Activated T-cell treated with anti-CD3 and anti-CD28 coated beads, Interleukin-2, amount 50 U/mL, for 48 hours (primary cell): ENCODE data around the gene SCN8A.
"Not testable (repeated sequence)": the region's sequence is repeated elsewhere in the genome, so short reads cannot be mapped to it uniquely, and the experiment has no call there.

Experiments used
- DNase-seq, 2 experiments: peaks; one replicate each; pipeline ENCODE4 v3.0.0-alpha.2; 2020

The SCN8A gene

GRCh38 chr12:51591016-51591901 lies at the start of gene SCN8A:
SCN8A (plus strand) TSS chr12:51591233; CDS start chr12:51662818, 71,585 bp downstream.
- DNase-seq, result peak; percentile 55 to 65

GRCh38 chr12:51546097-51546496 lies 44.9 kb upstream of the SCN8A start:
- no peak for DNase-seq

- no peak for DNase-seq
Measured at GRCh38 chr12:51547606-51548005, 43.4 kb upstream of the SCN8A start.

- no peak for DNase-seq
Measured at GRCh38 chr12:51548241-51548640, 42.8 kb upstream of the SCN8A start.

GRCh38 chr12:51549637-51550036 lies 41.4 kb upstream of the SCN8A start:
- no peak for DNase-seq

GRCh38 chr12:51568271-51569032 lies 22.6 kb upstream of the SCN8A start:
- not testable (repeated sequence) for DNase-seq

- no peak for DNase-seq
Measured at GRCh38 chr12:51579321-51579850, 11.6 kb upstream of the SCN8A start.

GRCh38 chr12:51589060-51589459 lies 2.0 kb upstream of the SCN8A start:
- no peak for DNase-seq

GRCh38 chr12:51589557-51590176 lies 1.4 kb upstream of the SCN8A start:
- no peak for DNase-seq

GRCh38 chr12:51590347-51591015 lies 552 bp upstream of the SCN8A start:
- DNase-seq, result peak; percentile 81 to 85

- no peak for DNase-seq
Measured at GRCh38 chr12:51592034-51592705, 1.1 kb downstream of the SCN8A start.

- no peak for DNase-seq
Measured at GRCh38 chr12:51593021-51593420, 2.0 kb downstream of the SCN8A start.

GRCh38 chr12:51593539-51593938 lies 2.5 kb downstream of the SCN8A start:
- DNase-seq, result peak; percentile 21 to 22

GRCh38 chr12:51598156-51598555 lies 7.1 kb downstream of the SCN8A start:
- DNase-seq, result no peak

- DNase-seq, result no peak
Measured at GRCh38 chr12:51600721-51601120, 9.7 kb downstream of the SCN8A start.

- DNase-seq, result no peak
Measured at GRCh38 chr12:51601241-51601640, 10.2 kb downstream of the SCN8A start.

- DNase-seq, result not testable (repeated sequence)
Measured at GRCh38 chr12:51605896-51606295, 14.9 kb downstream of the SCN8A start.

- not testable (repeated sequence) for DNase-seq
Measured at GRCh38 chr12:51607197-51607596, 16.2 kb downstream of the SCN8A start.

- no peak for DNase-seq
Measured at GRCh38 chr12:51620448-51620847, 29.4 kb downstream of the SCN8A start.

GRCh38 chr12:51621156-51621922 lies 30.3 kb downstream of the SCN8A start:
- DNase-seq, result no peak

GRCh38 chr12:51622564-51622963 lies 31.5 kb downstream of the SCN8A start:
- DNase-seq, result no peak
